B cell (primary cell): ENCODE results near the gene NPEPL1. TPM values are rescaled to one million over a fixed set of nuclear protein-coding genes. Genes with fewer than 3 reads are reported as not detected.

ENCODE experiments used
- ATAC-seq: fragments of 200-7000 bp; cut with Tn5 transposase; one replicate; pipeline ENCODE4 v1.10.0; 2021; ENCODE audit warnings: low read depth, mild to moderate bottlenecking, moderate number of reproducible peaks, moderate library complexity
- CTCF ChIA-PET: fragments of 350-600 bp; sonication (Branson Sonifier 250); formaldehyde crosslinking; loops from one replicate; lab custom pipeline; 2021; ENCODE audit warnings: antibody characterized with exemption, inconsistent platforms; lab: Charles Lee
- POLR2A ChIA-PET: fragments of 350-600 bp; sonication (Branson Sonifier 250); formaldehyde crosslinking; loops from one replicate; lab custom pipeline; 2021; ENCODE audit warnings: antibody characterized with exemption; lab: Charles Lee
- DNase-seq: peaks from one replicate; pipeline ENCODE4 v3.0.0; 2013
- H2AFZ ChIP-seq: 2 replicates; pipeline ENCODE4 v1.6.1; 2012; ENCODE audit warnings: mild to moderate bottlenecking, low read depth, low read length; ENCODE audit not compliant: insufficient read depth, poor library complexity, severe bottlenecking
- H3K27ac ChIP-seq, 2 donors: 1 replicate in 1 of 2; 2 replicates in 1 of 2; pipeline ENCODE4 v1.5.1; 2012 to 2013; ENCODE audit warnings: low read length in 2 of 2, mild to moderate bottlenecking in 2 of 2, moderate library complexity in 1 of 2
- H3K27me3 ChIP-seq, 4 experiments: fragments of 200-600 bp in 1 of 4; sonication (generic) in 1 of 4; replicated peaks in 1 of 4; 1 replicate in 2 of 4; 2 replicates in 2 of 4; pipeline versions ENCODE4 v1.6.1 to v1.7.0; 2013 to 2016; ENCODE audit warnings: low read length in 3 of 4, mild to moderate bottlenecking in 2 of 4, mixed read lengths in 1 of 4, moderate library complexity in 1 of 4; ENCODE audit not compliant: insufficient read depth in 4 of 4, control insufficient read depth in 3 of 4; ENCODE audit errors: control extremely low read depth in 1 of 4
- H3K36me3 ChIP-seq, 2 experiments: replicated peaks in 1 of 2; 1 replicate in 1 of 2; 2 replicates in 1 of 2; pipeline versions ENCODE4 v1.6.1 to v1.7.1; 2013; ENCODE audit warnings: low read length in 1 of 2; ENCODE audit not compliant: insufficient read depth in 2 of 2, control insufficient read depth in 1 of 2; ENCODE audit errors: control extremely low read depth in 1 of 2, extremely low read depth in 1 of 2
- H3K4me1 ChIP-seq, 2 donors: fragments of 200-600 bp in 1 of 2; sonication (generic) in 1 of 2; 1 replicate in 1 of 2; 2 replicates in 1 of 2; pipeline versions ENCODE4 v1.5.1 to v1.6.1; 2013 to 2017; ENCODE audit warnings: low read length in 2 of 2; ENCODE audit not compliant: control insufficient read depth in 2 of 2, insufficient read depth in 2 of 2
- H3K4me2 ChIP-seq: replicated peaks from 2 replicates; pipeline ENCODE3; 2012; ENCODE audit warnings: mild to moderate bottlenecking, low read depth, low read length; ENCODE audit not compliant: poor library complexity, severe bottlenecking
- H3K4me3 ChIP-seq, 5 experiments: fragments of 200-600 bp in 1 of 5; sonication (generic) in 1 of 5; 1 replicate in 3 of 5; 2 replicates in 2 of 5; pipeline versions ENCODE4 v1.5.1 to v1.7.0; 2011 to 2016; ENCODE audit warnings: low read length in 4 of 5, mild to moderate bottlenecking in 4 of 5, low read depth in 2 of 5, control low read depth in 1 of 5, moderate library complexity in 1 of 5; ENCODE audit not compliant: insufficient read depth in 1 of 5; ENCODE audit errors: control extremely low read depth in 1 of 5, extremely low read depth in 1 of 5
- H3K79me2 ChIP-seq: fragments of 200-600 bp; sonication (generic); one replicate; pipeline ENCODE4 v1.6.0; 2016; ENCODE audit warnings: low read length; ENCODE audit not compliant: control insufficient read depth, insufficient read depth
- H3K9ac ChIP-seq: fragments of 200-600 bp; sonication (generic); 2 replicates; pipeline ENCODE4 v1.6.1; 2017; ENCODE audit warnings: mild to moderate bottlenecking, low read length, moderate library complexity
- H3K9me3 ChIP-seq, 3 donors: one replicate each; pipeline versions ENCODE4 v1.6.1 to v1.7.1; 2013; ENCODE audit warnings: low read length in 2 of 3; ENCODE audit not compliant: control insufficient read depth in 2 of 3, insufficient read depth in 1 of 3; ENCODE audit errors: control extremely low read depth in 1 of 3
- H4K20me1 ChIP-seq: 2 replicates; pipeline ENCODE4 v1.6.0; 2012; ENCODE audit warnings: mild to moderate bottlenecking, low read length; ENCODE audit not compliant: insufficient read depth, control insufficient read depth, poor library complexity, severe bottlenecking
- H3K27ac Mint-ChIP-seq: one replicate; pipeline ENCODE4 v1.8.0; 2021; ENCODE audit warnings: mixed read lengths
- H3K27me3 Mint-ChIP-seq: one replicate; pipeline ENCODE4 v1.8.0; 2021; ENCODE audit warnings: mixed read lengths
- H3K4me1 Mint-ChIP-seq: one replicate; pipeline ENCODE4 v1.8.0; 2021; ENCODE audit warnings: mixed read lengths
- H3K4me3 Mint-ChIP-seq: one replicate; pipeline ENCODE4 v1.8.0; 2021; ENCODE audit warnings: mixed read lengths
- H3K9me3 Mint-ChIP-seq: one replicate; pipeline ENCODE4 v1.8.0; 2022; ENCODE audit warnings: mixed read lengths; ENCODE audit not compliant: insufficient read depth
- CTCF ChIP-seq: fragments of 200-600 bp; IDR thresholded peaks from one replicate; pipeline ENCODE4 v1.8.0; 2022; ENCODE audit warnings: antibody characterized with exemption, mild to moderate bottlenecking
- EZH2 ChIP-seq: IDR thresholded peaks from 2 replicates; pipeline ENCODE4 v1.6.1; 2012; ENCODE audit warnings: borderline replicate concordance, low read depth, mild to moderate bottlenecking, moderate library complexity, low read length; ENCODE audit not compliant: insufficient read depth, poor library complexity, severe bottlenecking
- WGBS: methylation state at CpG from one replicate; pipeline ENCODE4 v1.1.5; 2013; ENCODE audit warnings: missing lambda C conversion rate; ENCODE audit not compliant: insufficient coverage; 5-methylcytosine and 5-hydroxymethylcytosine counted together
- intact Hi-C: fragments of 100-400 bp; cut with micrococcal nuclease; formaldehyde crosslinking; loops from one replicate; pipeline ENCODE4 v1.10.0; 2022
- polyA plus RNA-seq: library from polyadenylated mRNA; depleted of rRNA; stranded (reverse); fragments of >200 nt; gene quantifications from 2 replicates; pipeline ENCODE4 v1.2.3, GENCODE V29; 2012
- total RNA-seq, 2 donors: library from RNA; stranded (reverse); fragments of 120-200 nt in 1 of 2; gene quantifications; 1 replicate in 1 of 2; 2 replicates in 1 of 2; pipeline versions ENCODE4 v1.2.3 to v1.2.4, GENCODE V29; 2013 to 2022

NPEPL1 gene
- total and polyA plus RNA-seq, 2 donors (not counting 1 experiment from before 2014, with no cell fraction given), result 34.3 to 45.1 TPM

- H3K9me3 ChIP-seq, result no peaks in the 10 kb centered on the region
- Mint-ChIP-seq H3K4me1 (peaks cover 13% of the 10 kb centered on the region), H3K27me3 (no peaks in the 10 kb centered on the region), H3K4me3 (no peak overlapping the region), H3K9me3 (no peaks in the 10 kb centered on the region), H3K27ac (no peak overlapping the region)
- no peak overlapping the region for H3K27ac ChIP-seq
- DNase-seq (no peak), ATAC-seq (no peak)
- H3K27me3 ChIP-seq, result no peaks in the 10 kb centered on the region
- H3K4me3 ChIP-seq, result no peak overlapping the region
- H3K4me1 ChIP-seq, result peaks cover 8 to 13% of the 10 kb centered on the region in 2 donors
- ChIA-PET POLR2A (no interaction called here), CTCF (no interaction called here)
- intact Hi-C loops, result no loop called here
- WGBS, result 100% methylated on average over 9 of the region's 9 CpGs
- H3K79me2 ChIP-seq, result peaks cover 3% of the 10 kb centered on the region
- no peak overlapping the region for H3K4me2 ChIP-seq
- H2AFZ ChIP-seq, result no peak overlapping the region
- H4K20me1 ChIP-seq, result peaks cover 64% of the 10 kb centered on the region
- peaks cover 2 to 76% of the 10 kb centered on the region in 2 experiments for H3K36me3 ChIP-seq
- no peak overlapping the region for H3K9ac ChIP-seq
- TF ChIP-seq CTCF, result no peak
- no peak for TF ChIP-seq EZH2
Measured at GRCh38 chr20:58673119-58673518, 19.5 kb upstream of the NPEPL1 start.

DNA sequence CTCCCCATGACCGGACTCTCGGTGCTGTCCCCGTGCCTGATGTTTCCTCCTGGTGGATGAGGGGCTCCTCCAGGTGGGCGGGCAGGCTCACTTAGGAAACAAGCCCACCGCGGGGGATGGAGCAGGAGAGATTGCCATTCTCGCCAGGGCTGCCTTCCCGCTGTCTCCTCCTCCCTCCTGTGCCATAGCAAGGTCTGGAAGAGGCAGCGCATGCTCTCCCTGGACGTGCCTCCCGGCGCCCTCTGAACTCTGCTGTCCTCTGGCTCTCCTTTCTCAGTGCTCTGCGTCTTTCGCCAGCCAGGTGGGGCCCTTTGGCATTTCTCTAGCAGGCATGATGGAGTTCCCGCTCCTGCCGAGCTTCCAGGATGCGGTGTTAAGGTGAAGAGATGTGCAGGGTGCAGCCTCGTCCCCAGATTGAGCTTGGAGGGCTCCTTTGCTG is 17.4 kb upstream of the NPEPL1 start:
- TF ChIP-seq EZH2 (no peak), CTCF (no peak)
- Histone ChIP-seq H3K79me2 (peaks cover 3% of the 10 kb centered on the region), H3K27me3 (no peaks in the 10 kb centered on the region), H3K27ac (no peak overlapping the region), H2AFZ (no peak overlapping the region), H3K9me3 (no peaks in the 10 kb centered on the region), H3K4me1 (no peaks in the 10 kb centered on the region), H4K20me1 (peaks cover 48% of the 10 kb centered on the region), H3K36me3 (peaks cover 2 to 73% of the 10 kb centered on the region in 2 experiments), H3K9ac (no peak overlapping the region), H3K4me2 (no peak overlapping the region), H3K4me3 (no peak overlapping the region)
- ChIA-PET POLR2A (no interaction called here), CTCF (no interaction called here)
- intact Hi-C loops, result no loop called here
- DNase-seq (no peak), ATAC-seq (no peak)
- Mint-ChIP-seq H3K27me3 (no peaks in the 10 kb centered on the region), H3K4me3 (no peak overlapping the region), H3K9me3 (no peaks in the 10 kb centered on the region), H3K27ac (no peak overlapping the region), H3K4me1 (peaks cover 2% of the 10 kb centered on the region)
- WGBS, result 100% methylated on average over 15 of the region's 18 CpGs
